GM19328 (cell line): ENCODE data around the gene ADAP1.

ENCODE experiments used
- ATAC-seq: cut with Tn5 transposase; IDR thresholded peaks from one replicate; pipeline ENCODE4 v1.9.1; 2021; ENCODE audit warnings: mild to moderate bottlenecking, moderate library complexity; ENCODE audit not compliant: unreplicated experiment

Gene ADAP1

GRCh38 chr7:988963-989529 lies 34.6 kb upstream of the ADAP1 start:
- ATAC-seq, result no peak

GRCh38 chr7:988426-988911 lies 34.0 kb upstream of the ADAP1 start:
- ATAC-seq, result no peak

GRCh38 chr7:987909-988308 lies 33.4 kb upstream of the ADAP1 start:
- no peak for ATAC-seq

- ATAC-seq, result no peak
Observed at GRCh38 chr7:986766-987751, 32.6 kb upstream of the ADAP1 start.

GRCh38 chr7:985915-986741 lies 31.6 kb upstream of the ADAP1 start:
- no peak for ATAC-seq

- ATAC-seq, result no peak
Observed at GRCh38 chr7:985127-985416, 30.6 kb upstream of the ADAP1 start.

- no peak for ATAC-seq
Observed at GRCh38 chr7:984361-985126, 30.1 kb upstream of the ADAP1 start.

GRCh38 chr7:983616-984071 lies 29.2 kb upstream of the ADAP1 start:
- no peak for ATAC-seq

GRCh38 chr7:983004-983615 lies 28.6 kb upstream of the ADAP1 start, which contains the start of gene CYP2W1:
TSS of gene CYP2W1 (plus strand) at chr7:983181. CDS start at chr7:983212, 31 bp downstream.
- no peak for ATAC-seq

- no peak for ATAC-seq
Observed at GRCh38 chr7:982511-983003, 28.1 kb upstream of the ADAP1 start.

- ATAC-seq, result no peak
Observed at GRCh38 chr7:981793-982510, 27.5 kb upstream of the ADAP1 start.

GRCh38 chr7:979886-980571 lies 25.5 kb upstream of the ADAP1 start:
- ATAC-seq, result no peak

GRCh38 chr7:979151-979550 lies 24.7 kb upstream of the ADAP1 start:
- no peak for ATAC-seq

GRCh38 chr7:978416-979091 lies 24.1 kb upstream of the ADAP1 start:
- no peak for ATAC-seq

GRCh38 chr7:978049-978346 lies 23.5 kb upstream of the ADAP1 start:
- ATAC-seq, result no peak

- no peak for ATAC-seq
Observed at GRCh38 chr7:977326-978048, 23.0 kb upstream of the ADAP1 start.

GRCh38 chr7:976901-977325 lies 22.4 kb upstream of the ADAP1 start:
- no peak for ATAC-seq
